ENCODE measurements around the gene PSD4. TPM values are rescaled to one million over a fixed set of nuclear protein-coding genes. Genes with fewer than 3 reads are reported as not detected.

The PSD4 gene
- total RNA-seq, 1 experiment from 2014 or later: 12.6 TPM

- TF ChIP-seq RAD21 (IDR thresholded peaks at IDR 0.05; ENCODE audit: low read depth) (no peak), ELF1 (IDR thresholded peaks at IDR 0.05; ENCODE audit: borderline replicate concordance, low read depth) (no peak), CEBPB (IDR thresholded peaks at IDR 0.05; ENCODE audit: low read depth) (no peak), EZH2phosphoT487 (IDR thresholded peaks at IDR 0.05; ENCODE audit: borderline replicate concordance) (no peak), ZNF274 (IDR thresholded peaks at IDR 0.05; ENCODE audit: low read depth, low read length) (no peak), EGR1 (IDR thresholded peaks at IDR 0.05; ENCODE audit: low read depth) (no peak)
- TF ChIP-seq, protein P1, sequence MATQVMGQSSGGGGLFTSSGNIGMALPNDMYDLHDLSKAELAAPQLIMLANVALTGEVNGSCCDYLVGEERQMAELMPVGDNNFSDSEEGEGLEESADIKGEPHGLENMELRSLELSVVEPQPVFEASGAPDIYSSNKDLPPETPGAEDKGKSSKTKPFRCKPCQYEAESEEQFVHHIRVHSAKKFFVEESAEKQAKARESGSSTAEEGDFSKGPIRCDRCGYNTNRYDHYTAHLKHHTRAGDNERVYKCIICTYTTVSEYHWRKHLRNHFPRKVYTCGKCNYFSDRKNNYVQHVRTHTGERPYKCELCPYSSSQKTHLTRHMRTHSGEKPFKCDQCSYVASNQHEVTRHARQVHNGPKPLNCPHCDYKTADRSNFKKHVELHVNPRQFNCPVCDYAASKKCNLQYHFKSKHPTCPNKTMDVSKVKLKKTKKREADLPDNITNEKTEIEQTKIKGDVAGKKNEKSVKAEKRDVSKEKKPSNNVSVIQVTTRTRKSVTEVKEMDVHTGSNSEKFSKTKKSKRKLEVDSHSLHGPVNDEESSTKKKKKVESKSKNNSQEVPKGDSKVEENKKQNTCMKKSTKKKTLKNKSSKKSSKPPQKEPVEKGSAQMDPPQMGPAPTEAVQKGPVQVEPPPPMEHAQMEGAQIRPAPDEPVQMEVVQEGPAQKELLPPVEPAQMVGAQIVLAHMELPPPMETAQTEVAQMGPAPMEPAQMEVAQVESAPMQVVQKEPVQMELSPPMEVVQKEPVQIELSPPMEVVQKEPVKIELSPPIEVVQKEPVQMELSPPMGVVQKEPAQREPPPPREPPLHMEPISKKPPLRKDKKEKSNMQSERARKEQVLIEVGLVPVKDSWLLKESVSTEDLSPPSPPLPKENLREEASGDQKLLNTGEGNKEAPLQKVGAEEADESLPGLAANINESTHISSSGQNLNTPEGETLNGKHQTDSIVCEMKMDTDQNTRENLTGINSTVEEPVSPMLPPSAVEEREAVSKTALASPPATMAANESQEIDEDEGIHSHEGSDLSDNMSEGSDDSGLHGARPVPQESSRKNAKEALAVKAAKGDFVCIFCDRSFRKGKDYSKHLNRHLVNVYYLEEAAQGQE (IDR thresholded peaks at IDR 0.05; ENCODE audit: low read depth): no peak
These were observed 5.8 kb downstream of the PSD4 start (continued) for GRCh38 chr2:113179446-113180045.

GRCh38 chr2:113180131-113180946 is 6.6 kb downstream of the PSD4 start:
- ATAC-seq (no peak), DNase-seq (ENCODE audit: low read depth, low spot score) (no peak)
- no peak for TF ChIP-seq TCF7L2 (IDR thresholded peaks at IDR 0.05; ENCODE audit: borderline replicate concordance, extremely low read depth, insufficient read depth, insufficient read length)
- no peak for TF ChIP-seq EZH2 (IDR thresholded peaks at IDR 0.05)
- TF ChIP-seq EZH2phosphoT487 (IDR thresholded peaks at IDR 0.05; ENCODE audit: borderline replicate concordance): no peak
- no peak for TF ChIP-seq MAX (IDR thresholded peaks at IDR 0.05)
- no peak for TF ChIP-seq ELF1 (IDR thresholded peaks at IDR 0.05; ENCODE audit: borderline replicate concordance, low read depth)
- TF ChIP-seq FOSL1 (IDR thresholded peaks at IDR 0.05; ENCODE audit: low read depth): no peak
- TF ChIP-seq SIN3A (IDR thresholded peaks at IDR 0.05; ENCODE audit: low read depth): no peak
- no peak for TF ChIP-seq CBX3 (IDR thresholded peaks at IDR 0.05; ENCODE audit: low read depth)
- TF ChIP-seq, protein P1 (IDR thresholded peaks at IDR 0.05; ENCODE audit: low read depth): no peak
- TF ChIP-seq SRF (IDR thresholded peaks at IDR 0.05; ENCODE audit: low read depth): no peak
- TF ChIP-seq ZFX (IDR thresholded peaks at IDR 0.05): no peak
- Histone ChIP-seq H2AFZ (ENCODE audit: low read depth, low read length, poor library complexity, severe bottlenecking) (no peak overlapping the region), H3K4me1 (ENCODE audit: control insufficient read depth in 1 of 2, insufficient read depth in 2 of 2, low read length in 2 of 2) (no peaks in the 10 kb centered on the region), H3K27me3 (ENCODE audit: insufficient read depth, low read length) (no peaks in the 10 kb centered on the region), H3K27ac (ENCODE audit: low read depth, low read length) (no peak overlapping the region), H3K9me3 (ENCODE audit: control insufficient read depth in 1 of 2, insufficient read depth in 1 of 2, low read depth in 1 of 2, low read length in 2 of 2) (no peaks in the 10 kb centered on the region), H3K4me3 (replicated peaks in 1 of 2; ENCODE audit: low read depth in 1 of 2, low read length in 2 of 2) (no peak overlapping the region), H3K79me2 (ENCODE audit: insufficient read depth, low read length) (no peaks in the 10 kb centered on the region), H3K36me3 (ENCODE audit: control insufficient read depth in 1 of 2, insufficient read depth in 2 of 2, low read length in 2 of 2) (no peaks in the 10 kb centered on the region), H3K9me2 (ENCODE audit: insufficient read depth) (no peaks in the 10 kb centered on the region), H3K4me2 (ENCODE audit: low read length) (no peak overlapping the region), H3K9ac (ENCODE audit: low read length) (no peak overlapping the region), H4K20me1 (ENCODE audit: insufficient read depth) (no peaks in the 10 kb centered on the region)
- CTCF ChIA-PET: interaction anchor here (1.0 kb wide), 1 partner anchor 42 kb away, joined by 4 read pairs; no protein-coding TSS in a partner anchor
- RAD21 ChIA-PET (ENCODE audit: low non-redundant PET in 1 of 2, low total read pairs in 2 of 2, uncharacterized antibody in 2 of 2, unreplicated experiment in 2 of 2): no interaction called here
- intact Hi-C loops (cut with micrococcal nuclease): no loop called here
- POLR2A ChIA-PET: no interaction called here
- BruUV-seq (replicated peaks): no TSS peak

All from HCT116 (cell line).